Embryonic facial prominence (tissue), 1 donor: ENCODE data around the gene SMIM41.

Experiments used
- DNase-seq: peaks from one replicate; pipeline ENCODE4 v3.0.0-alpha.2; 2016; ENCODE audit errors: extremely low spot score

The SMIM41 gene

GRCh38 chr12:52079576-52080402 lies at the start of gene SMIM41:
Gene SMIM41 (plus strand): TSS chr12:52079704. CDS start chr12:52079780, 76 bp downstream.
- DNase-seq: no peak

GRCh38 chr12:52032446-52032803 lies 47.1 kb upstream of the SMIM41 start:
- no peak for DNase-seq

- peak; percentile 96 for DNase-seq
These were observed 46.6 kb upstream of the SMIM41 start for GRCh38 chr12:52032804-52033445.

- no peak for DNase-seq
These were observed 45.9 kb upstream of the SMIM41 start for GRCh38 chr12:52033446-52034140.

GRCh38 chr12:52035190-52035589 lies 44.3 kb upstream of the SMIM41 start:
- peak; percentile 81 for DNase-seq

- DNase-seq: no peak
These were observed 43.6 kb upstream of the SMIM41 start for GRCh38 chr12:52035926-52036325.

GRCh38 chr12:52036587-52037171 lies 42.8 kb upstream of the SMIM41 start:
- DNase-seq: peak; percentile 74

GRCh38 chr12:52037248-52037861 lies 42.1 kb upstream of the SMIM41 start:
- no peak for DNase-seq

- no peak for DNase-seq
These were observed 41.1 kb upstream of the SMIM41 start for GRCh38 chr12:52038447-52038846.

GRCh38 chr12:52041035-52041434 lies 38.5 kb upstream of the SMIM41 start:
- no peak for DNase-seq

- DNase-seq: no peak
These were observed 37.8 kb upstream of the SMIM41 start for GRCh38 chr12:52041695-52042123.

GRCh38 chr12:52042706-52043385 lies 36.7 kb upstream of the SMIM41 start:
- DNase-seq: no peak

GRCh38 chr12:52043386-52044212 lies 35.9 kb upstream of the SMIM41 start:
- no peak for DNase-seq

- DNase-seq: no peak
These were observed 35.1 kb upstream of the SMIM41 start for GRCh38 chr12:52044292-52044983.

GRCh38 chr12:52045794-52046199 lies 33.7 kb upstream of the SMIM41 start:
- no peak for DNase-seq

- no peak for DNase-seq
These were observed 32.6 kb upstream of the SMIM41 start for GRCh38 chr12:52046859-52047258.

GRCh38 chr12:52049286-52049685 lies 30.2 kb upstream of the SMIM41 start:
- DNase-seq: no peak

GRCh38 chr12:52049688-52050087 lies 29.8 kb upstream of the SMIM41 start:
- DNase-seq: no peak

GRCh38 chr12:52050116-52050757 lies 29.3 kb upstream of the SMIM41 start:
- DNase-seq: no peak
